Stimulated activated CD8-positive, alpha-beta memory T cell treated with anti-CD3 and anti-CD28 coated beads, Interleukin-2, amount 100 ng/mL, for 1 hour (primary cell): ENCODE data around the gene TVP23A.

Experiments
- DNase-seq, 2 donors: peaks; one replicate each; pipeline ENCODE4 v3.0.0-alpha.2; 2020; ENCODE audit warnings: low read depth in 2 of 2

The TVP23A gene

GRCh38 chr16:10817963-10818941 lies at the start of gene TVP23A:
TVP23A (minus strand) TSS chr16:10818794; CDS start chr16:10818493, 301 bp downstream.
- DNase-seq = no peak

GRCh38 chr16:10868104-10868595 lies 49.6 kb upstream of the TVP23A start:
- DNase-seq = no peak

GRCh38 chr16:10867199-10867598 lies 48.6 kb upstream of the TVP23A start:
- DNase-seq = no peak

GRCh38 chr16:10865991-10866966 lies 47.7 kb upstream of the TVP23A start:
- no peak for DNase-seq

- no peak for DNase-seq
These were observed 43.8 kb upstream of the TVP23A start for GRCh38 chr16:10862438-10862837.

- DNase-seq = no peak
These were observed 41.1 kb upstream of the TVP23A start for GRCh38 chr16:10859658-10860057.

GRCh38 chr16:10859020-10859419 lies 40.4 kb upstream of the TVP23A start:
- DNase-seq = no peak

- DNase-seq = no peak
These were observed 39.6 kb upstream of the TVP23A start for GRCh38 chr16:10858203-10858602.

GRCh38 chr16:10856042-10856441 lies 37.4 kb upstream of the TVP23A start:
- DNase-seq = no peak

GRCh38 chr16:10852948-10853347 lies 34.4 kb upstream of the TVP23A start:
- no peak for DNase-seq

- DNase-seq = no peak
These were observed 33.7 kb upstream of the TVP23A start for GRCh38 chr16:10852286-10852685.

- no peak for DNase-seq
These were observed 32.9 kb upstream of the TVP23A start for GRCh38 chr16:10851512-10851911.

- no peak for DNase-seq
These were observed 31.9 kb upstream of the TVP23A start for GRCh38 chr16:10850478-10850850.

- DNase-seq = no peak
These were observed 31.3 kb upstream of the TVP23A start for GRCh38 chr16:10849736-10850477.

- no peak for DNase-seq
These were observed 28.6 kb upstream of the TVP23A start for GRCh38 chr16:10847176-10847575.

- no peak for DNase-seq
These were observed 27.8 kb upstream of the TVP23A start for GRCh38 chr16:10846213-10846998.

- DNase-seq = no peak
These were observed 22.1 kb upstream of the TVP23A start for GRCh38 chr16:10840703-10841102.

GRCh38 chr16:10839279-10839666 lies 20.7 kb upstream of the TVP23A start:
- no peak for DNase-seq

GRCh38 chr16:10838621-10839278 lies 20.2 kb upstream of the TVP23A start:
- DNase-seq = no peak
